Fibroblast of skin of right quadriceps (primary cell): Measurements from ENCODE around the gene SIGLEC10.

Source experiments
- DNase-seq: peaks from one replicate; pipeline ENCODE4 v3.0.0-alpha.2; 2013

SIGLEC10 gene

GRCh38 chr19:51394050-51394836, 23.2 kb downstream of the SIGLEC10 start:
- DNase-seq = peak; percentile 99

GRCh38 chr19:51392701-51393100, 24.7 kb downstream of the SIGLEC10 start:
- DNase-seq = no peak

- DNase-seq = no peak
These were observed 26.3 kb downstream of the SIGLEC10 start for GRCh38 chr19:51391073-51391611.

- no peak for DNase-seq
These were observed 28.3 kb downstream of the SIGLEC10 start for GRCh38 chr19:51389143-51389542.

- DNase-seq = no peak
These were observed 29.5 kb downstream of the SIGLEC10 start, which contains the start of gene LIM2 for GRCh38 chr19:51387924-51388389. Gene LIM2, minus strand, starts transcription at chr19:51387974. Its CDS starts 531 bp downstream, at chr19:51387443.

- DNase-seq = no peak
These were observed 30.4 kb downstream of the SIGLEC10 start for GRCh38 chr19:51386882-51387520.

- DNase-seq = no peak
These were observed 35.4 kb downstream of the SIGLEC10 start for GRCh38 chr19:51382004-51382403.

GRCh38 chr19:51380379-51380778, 37.1 kb downstream of the SIGLEC10 start:
- no peak for DNase-seq

- no peak for DNase-seq
These were observed 40.0 kb downstream of the SIGLEC10 start for GRCh38 chr19:51377422-51377821.

- DNase-seq = no peak
These were observed 41.8 kb downstream of the SIGLEC10 start for GRCh38 chr19:51375504-51376221.

- no peak for DNase-seq
These were observed 44.6 kb downstream of the SIGLEC10 start, which contains the start of gene NKG7 for GRCh38 chr19:51372649-51373504. Gene NKG7, minus strand, starts transcription at chr19:51372654. Its CDS starts 119 bp downstream, at chr19:51372535.

GRCh38 chr19:51372021-51372648, 45.3 kb downstream of the SIGLEC10 start:
- no peak for DNase-seq

- no peak for DNase-seq
These were observed 46.2 kb downstream of the SIGLEC10 start for GRCh38 chr19:51371186-51371690.

- DNase-seq = no peak
These were observed 47.2 kb downstream of the SIGLEC10 start for GRCh38 chr19:51370230-51370629.

GRCh38 chr19:51368366-51369282, 48.8 kb downstream of the SIGLEC10 start, which contains the start of gene CLDND2:
Gene CLDND2, minus strand, starts transcription at chr19:51369003. Its CDS starts 426 bp downstream, at chr19:51368577.
- no peak for DNase-seq

- DNase-seq = peak; percentile 99
These were observed 49.7 kb downstream of the SIGLEC10 start for GRCh38 chr19:51367565-51368365.

- DNase-seq = no peak
These were observed 50.2 kb downstream of the SIGLEC10 start for GRCh38 chr19:51367255-51367564.

- DNase-seq = peak; percentile 98
These were observed 50.8 kb downstream of the SIGLEC10 start for GRCh38 chr19:51366389-51367254.
